ENCODE results near the gene LTBP1. TPM values are rescaled to one million over a fixed set of nuclear protein-coding genes. Genes with fewer than 3 reads are reported as not detected.

Gene LTBP1
- total and polyA plus RNA-seq, 2 donors: 97.7 to 175 TPM

DNA sequence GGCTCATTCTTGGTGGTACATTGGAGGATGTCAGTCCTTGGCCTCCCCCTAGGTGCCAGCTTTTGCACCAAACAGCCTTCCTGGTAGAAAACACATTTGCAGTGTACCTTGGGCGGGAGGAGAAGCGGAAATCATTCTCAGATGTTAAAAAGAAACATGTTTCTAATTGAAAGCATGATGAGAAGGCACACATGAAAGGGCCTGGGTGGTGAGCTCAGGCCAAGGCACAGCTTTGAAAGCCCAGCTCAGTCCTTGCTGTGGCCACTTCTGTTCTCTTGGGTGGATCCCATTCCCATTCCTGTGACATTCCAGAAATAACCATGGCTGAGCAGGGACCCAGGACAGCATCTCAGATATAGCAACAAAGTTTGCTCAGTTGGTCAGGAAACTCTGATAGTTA is 71.5 kb downstream of the LTBP1 start:
- Histone ChIP-seq H3K36me3 (ENCODE audit: insufficient read depth) (no peaks in the 10 kb centered on the region), H3K27ac (ENCODE audit: low read depth) (no peak overlapping the region), H3K4me3 (ENCODE audit: low read depth, low read length) (no peak overlapping the region), H3K4me1 (ENCODE audit: insufficient read depth) (no peaks in the 10 kb centered on the region)
- WGBS: 100% methylated on average over 2 of the region's 2 CpGs
- no peak for DNase-seq (ENCODE audit: extremely low spot score)

DNA sequence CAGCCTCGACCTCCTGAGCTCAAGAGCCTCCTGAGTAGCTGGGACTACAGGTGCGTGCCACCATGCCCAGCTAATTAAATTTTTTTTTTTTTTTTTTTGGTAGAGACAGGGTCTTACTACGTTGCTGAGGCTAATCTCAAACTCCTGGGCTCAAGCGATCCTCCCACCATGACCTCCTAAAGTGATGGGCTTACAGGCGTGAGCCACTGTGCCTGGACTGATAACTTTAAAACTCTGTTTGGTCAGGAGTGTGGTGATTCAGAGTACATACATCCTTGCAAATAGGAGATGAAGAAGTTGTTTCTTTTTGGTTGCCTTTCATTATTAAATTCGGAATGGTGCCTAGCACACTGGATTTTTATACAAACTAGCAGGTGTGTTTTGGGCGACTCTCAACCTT is 73.0 kb downstream of the LTBP1 start:
- H3K27ac ChIP-seq (ENCODE audit: low read depth): no peak overlapping the region
- H3K36me3 ChIP-seq (ENCODE audit: insufficient read depth): no peaks in the 10 kb centered on the region
- DNase-seq (ENCODE audit: extremely low spot score): no peak
- WGBS: 96% methylated on average over 7 of the region's 7 CpGs
- H3K4me1 ChIP-seq (ENCODE audit: insufficient read depth): no peaks in the 10 kb centered on the region
- H3K4me3 ChIP-seq (ENCODE audit: low read depth, low read length): no peak overlapping the region

DNA sequence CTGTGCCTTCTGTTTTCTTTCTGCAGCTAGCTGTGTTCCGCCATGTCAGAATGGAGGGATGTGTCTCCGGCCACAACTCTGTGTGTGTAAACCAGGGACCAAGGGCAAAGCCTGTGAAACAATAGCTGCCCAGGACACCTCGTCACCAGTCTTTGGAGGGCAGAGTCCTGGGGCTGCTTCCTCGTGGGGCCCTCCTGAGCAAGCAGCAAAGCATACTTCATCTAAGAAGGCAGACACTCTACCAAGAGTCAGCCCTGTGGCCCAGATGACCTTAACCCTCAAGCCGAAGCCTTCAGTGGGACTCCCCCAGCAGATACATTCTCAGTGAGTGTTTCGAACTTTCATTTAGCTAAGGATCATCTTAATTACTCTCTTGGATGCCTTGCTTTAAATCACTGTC is 74.1 kb downstream of the LTBP1 start:
- Histone ChIP-seq H3K4me1 (ENCODE audit: insufficient read depth) (no peaks in the 10 kb centered on the region), H3K4me3 (ENCODE audit: low read depth, low read length) (no peak overlapping the region), H3K27ac (ENCODE audit: low read depth) (no peak overlapping the region), H3K36me3 (ENCODE audit: insufficient read depth) (no peaks in the 10 kb centered on the region)
- DNase-seq (ENCODE audit: extremely low spot score): no peak
- WGBS: 85% methylated on average over 6 of the region's 6 CpGs

DNA sequence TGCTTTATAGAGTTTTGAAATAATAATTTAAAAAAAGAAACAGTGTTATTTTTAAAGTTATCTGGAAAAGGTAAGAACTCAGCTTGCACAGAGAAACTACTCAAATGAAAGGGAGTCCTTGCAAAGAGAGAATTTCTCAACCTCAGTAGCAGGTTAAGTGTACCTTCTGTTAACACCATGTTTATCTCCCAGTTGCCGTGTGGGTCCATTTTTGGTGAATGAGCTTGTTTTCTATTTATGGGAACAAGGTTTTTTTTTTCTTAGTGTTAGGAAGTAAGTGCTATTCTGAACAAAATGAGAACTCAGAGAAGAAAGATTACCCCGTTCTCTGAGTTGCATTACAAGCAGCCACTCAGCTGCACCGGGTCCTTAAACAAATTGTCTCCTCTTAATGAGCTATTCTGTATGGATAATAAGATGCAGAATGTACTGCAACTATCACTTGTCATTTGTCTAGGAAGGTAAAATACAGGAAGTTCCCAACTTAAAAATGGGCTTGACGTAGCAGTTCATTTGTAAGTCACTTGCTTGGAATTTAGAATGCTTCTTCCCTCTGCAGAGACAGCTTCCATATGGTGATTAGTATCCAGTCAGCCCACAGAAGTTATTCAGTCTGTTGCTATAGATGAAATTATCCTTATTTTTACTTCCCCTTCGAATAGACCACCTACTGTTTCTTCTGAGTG is 74.9 kb downstream of the LTBP1 start:
- DNase-seq (ENCODE audit: extremely low spot score): no peak
- no peak overlapping the region for H3K27ac ChIP-seq (ENCODE audit: low read depth)

DNA sequence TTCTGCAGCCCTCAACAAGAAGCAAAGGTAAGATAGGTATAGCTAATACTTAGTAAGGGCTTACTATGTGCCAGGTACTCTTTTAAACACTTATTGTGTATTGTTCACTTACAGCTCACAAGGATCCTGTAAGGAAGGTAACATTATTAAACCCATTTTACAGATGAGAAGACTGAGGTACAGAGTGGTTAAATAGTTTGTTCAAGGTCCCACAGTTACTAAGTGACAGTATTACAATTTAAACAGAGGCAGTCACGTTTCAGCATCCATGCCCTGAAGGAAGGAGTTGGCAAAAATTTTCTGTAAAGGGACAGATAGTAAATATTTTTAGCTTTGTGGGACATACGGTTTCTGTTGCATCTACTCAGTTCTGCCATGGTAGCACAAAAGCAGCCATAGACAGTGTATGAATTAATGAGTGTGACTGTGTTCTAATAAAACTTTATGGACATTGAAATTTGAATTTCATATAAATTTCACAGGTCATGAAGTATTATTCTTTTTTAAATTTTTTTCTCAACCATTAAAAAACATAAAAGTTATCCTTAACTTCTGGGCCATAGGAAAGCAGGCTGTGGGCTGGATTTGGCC is 75.7 kb downstream of the LTBP1 start:
- Histone ChIP-seq H3K4me3 (ENCODE audit: low read depth, low read length) (no peak overlapping the region), H3K4me1 (ENCODE audit: insufficient read depth) (no peaks in the 10 kb centered on the region), H3K36me3 (ENCODE audit: insufficient read depth) (no peaks in the 10 kb centered on the region), H3K27ac (ENCODE audit: low read depth) (no peak overlapping the region)
- DNase-seq (ENCODE audit: extremely low spot score): no peak
- WGBS: 76% methylated on average over 2 of the region's 2 CpGs

More for the DNA sequence above, 74.9 kb downstream of the LTBP1 start:
- WGBS: 21% methylated on average over 5 of the region's 5 CpGs
- Histone ChIP-seq H3K4me1 (ENCODE audit: insufficient read depth) (no peaks in the 10 kb centered on the region), H3K36me3 (ENCODE audit: insufficient read depth) (no peaks in the 10 kb centered on the region), H3K4me3 (ENCODE audit: low read depth, low read length) (no peak overlapping the region)

DNA sequence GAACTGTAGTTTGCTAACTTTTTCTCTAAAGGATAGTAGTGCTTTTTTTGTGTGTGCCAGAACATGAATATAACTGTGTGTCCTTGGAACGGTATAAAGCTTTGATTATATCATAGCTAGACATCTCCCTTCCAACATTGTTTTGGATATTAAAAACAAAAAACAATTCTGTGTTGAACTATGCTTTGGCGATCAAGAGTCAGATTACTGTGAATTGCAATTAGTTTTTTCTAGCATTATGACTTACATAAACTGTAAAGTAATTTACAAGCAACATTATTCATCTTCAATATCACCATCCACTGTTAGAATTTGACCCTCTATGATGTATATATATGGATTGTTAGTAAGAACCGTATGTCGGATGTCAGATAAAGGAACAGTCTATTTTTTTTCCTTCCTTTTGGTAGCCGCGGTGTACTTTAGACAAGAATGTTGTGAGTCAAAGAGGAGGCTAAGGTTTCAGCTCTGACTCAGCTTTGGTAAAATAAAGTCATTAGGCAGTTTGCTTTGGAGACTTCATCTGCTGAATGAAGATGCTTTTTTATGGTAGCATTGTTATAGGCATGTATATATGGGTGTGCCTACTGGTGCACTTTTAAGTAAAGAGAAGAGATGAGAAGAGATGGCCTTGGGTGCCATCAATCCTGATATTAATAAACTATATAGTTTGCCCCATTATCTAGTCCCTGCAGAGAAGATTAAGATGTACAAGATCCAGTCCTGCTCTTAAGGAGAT is 76.4 kb downstream of the LTBP1 start:
- DNase-seq (ENCODE audit: extremely low spot score): no peak
- WGBS: 18% methylated on average over 6 of the region's 6 CpGs
- Histone ChIP-seq H3K36me3 (ENCODE audit: insufficient read depth) (no peaks in the 10 kb centered on the region), H3K4me3 (ENCODE audit: low read depth, low read length) (no peak overlapping the region), H3K27ac (ENCODE audit: low read depth) (no peak overlapping the region), H3K4me1 (ENCODE audit: insufficient read depth) (no peaks in the 10 kb centered on the region)

DNA sequence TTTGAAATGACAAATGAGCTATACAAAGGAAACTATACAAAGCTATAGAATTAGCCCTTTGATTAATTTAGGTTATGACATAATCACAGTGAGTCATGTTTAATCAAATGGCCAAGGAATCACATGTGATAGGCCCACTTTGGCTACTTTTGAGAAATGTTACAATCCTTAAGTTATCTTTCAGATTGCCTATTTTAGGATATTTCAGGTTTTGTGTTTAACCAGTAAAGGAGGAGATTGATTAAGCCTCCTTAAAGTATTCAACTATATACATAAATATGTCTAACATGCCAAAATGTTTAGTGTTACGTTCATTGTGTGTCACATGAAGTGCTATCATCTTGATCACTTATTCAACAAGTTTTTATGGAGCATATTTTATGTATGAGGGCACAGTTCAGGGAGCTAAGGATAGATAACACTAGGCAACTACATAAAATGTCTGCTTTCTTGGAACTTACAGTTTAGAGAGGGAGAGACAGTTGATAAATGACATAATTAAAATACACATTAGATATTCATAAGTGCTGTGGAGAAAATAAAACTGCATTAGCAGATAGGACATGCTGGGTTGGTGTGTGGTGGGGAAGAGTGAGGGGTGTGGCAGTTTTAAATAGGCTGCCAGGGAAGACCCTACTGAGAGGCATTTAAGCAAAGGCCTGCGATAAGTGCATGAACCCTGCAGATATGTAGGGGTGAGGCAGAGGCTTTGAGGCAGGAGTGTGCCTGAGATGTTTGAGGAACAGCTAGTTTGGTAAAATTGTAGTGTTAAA is 77.2 kb downstream of the LTBP1 start:
- H3K4me3 ChIP-seq (ENCODE audit: low read depth, low read length): no peak overlapping the region
- H3K36me3 ChIP-seq (ENCODE audit: insufficient read depth): no peaks in the 10 kb centered on the region
- no peaks in the 10 kb centered on the region for H3K4me1 ChIP-seq (ENCODE audit: insufficient read depth)
- WGBS: 79% methylated on average over 2 of the region's 2 CpGs
- H3K27ac ChIP-seq (ENCODE audit: low read depth): no peak overlapping the region
- no peak for DNase-seq (ENCODE audit: extremely low spot score)

DNA sequence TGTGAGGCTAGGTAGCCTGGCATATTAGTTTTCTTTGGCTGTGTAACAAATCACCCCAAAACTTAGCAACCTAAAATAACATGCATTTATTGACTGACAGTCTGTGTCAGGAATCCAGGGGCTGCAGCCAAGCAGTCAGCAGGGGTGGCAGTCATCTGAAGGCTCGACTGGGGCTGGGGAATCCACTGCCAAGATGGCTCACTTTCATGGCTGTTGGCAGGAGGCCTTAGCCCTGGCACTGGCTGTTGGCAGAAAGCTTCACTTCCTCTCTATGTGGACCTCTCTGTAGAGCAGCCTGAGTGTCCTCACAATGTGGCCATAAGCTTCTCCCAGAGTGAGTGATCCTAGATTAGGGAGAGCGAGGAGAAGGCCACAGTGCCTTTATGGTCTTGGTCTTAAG is 78.0 kb downstream of the LTBP1 start:
- H3K36me3 ChIP-seq (ENCODE audit: insufficient read depth): no peaks in the 10 kb centered on the region
- H3K27ac ChIP-seq (ENCODE audit: low read depth): no peak overlapping the region
- 77% methylated on average over 2 of the region's 2 CpGs for WGBS
- H3K4me1 ChIP-seq (ENCODE audit: insufficient read depth): no peaks in the 10 kb centered on the region
- no peak for DNase-seq (ENCODE audit: extremely low spot score)
- no peak overlapping the region for H3K4me3 ChIP-seq (ENCODE audit: low read depth, low read length)

DNA sequence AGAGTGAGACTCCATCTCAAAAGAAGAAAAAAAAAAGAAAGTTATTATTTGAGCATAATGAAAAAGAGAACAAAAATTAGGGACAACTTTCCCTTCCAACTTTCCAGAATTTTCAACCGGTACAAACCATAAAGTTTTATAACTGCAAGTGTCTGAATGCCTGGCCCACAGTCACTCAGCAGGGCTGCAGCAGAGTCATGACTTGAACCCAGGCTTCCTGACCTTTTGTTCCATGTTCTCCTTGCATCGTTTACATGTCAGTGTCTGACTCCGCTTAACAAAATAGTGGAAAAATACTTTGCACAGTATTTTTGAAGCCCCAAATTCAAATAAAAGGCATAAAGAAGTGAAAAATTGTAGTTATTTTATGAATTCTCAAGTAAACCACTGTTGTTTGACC is 82.7 kb downstream of the LTBP1 start:
- WGBS: 79% methylated on average over 3 of the region's 3 CpGs
- Histone ChIP-seq H3K36me3 (ENCODE audit: insufficient read depth) (no peaks in the 10 kb centered on the region), H3K4me1 (ENCODE audit: insufficient read depth) (no peaks in the 10 kb centered on the region), H3K4me3 (ENCODE audit: low read depth, low read length) (no peak overlapping the region), H3K27ac (ENCODE audit: low read depth) (no peak overlapping the region)
- DNase-seq (ENCODE audit: extremely low spot score): no peak

DNA sequence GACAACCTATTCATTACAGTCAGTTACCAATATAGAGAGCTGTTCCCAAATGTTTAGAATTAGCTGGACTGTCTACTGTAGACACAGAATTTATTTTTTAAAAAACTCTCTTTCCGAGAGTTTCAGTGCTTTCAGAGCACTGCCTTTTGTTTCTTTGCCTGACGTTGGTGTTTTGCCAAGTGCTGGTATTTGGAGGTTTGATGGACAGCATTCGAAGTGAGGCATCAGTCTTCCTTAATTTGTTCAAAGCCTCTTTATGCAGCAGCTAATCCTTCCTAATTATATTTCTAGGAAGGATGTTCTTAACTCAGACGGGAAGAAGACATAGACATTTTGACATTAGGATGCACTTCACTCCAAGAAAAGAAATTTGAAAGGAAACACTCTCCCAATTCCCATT is 83.2 kb downstream of the LTBP1 start:
- Histone ChIP-seq H3K4me3 (ENCODE audit: low read depth, low read length) (no peak overlapping the region), H3K4me1 (ENCODE audit: insufficient read depth) (no peaks in the 10 kb centered on the region), H3K27ac (ENCODE audit: low read depth) (no peak overlapping the region), H3K36me3 (ENCODE audit: insufficient read depth) (no peaks in the 10 kb centered on the region)
- no peak for DNase-seq (ENCODE audit: extremely low spot score)
- WGBS: 76% methylated on average over 4 of the region's 4 CpGs

DNA sequence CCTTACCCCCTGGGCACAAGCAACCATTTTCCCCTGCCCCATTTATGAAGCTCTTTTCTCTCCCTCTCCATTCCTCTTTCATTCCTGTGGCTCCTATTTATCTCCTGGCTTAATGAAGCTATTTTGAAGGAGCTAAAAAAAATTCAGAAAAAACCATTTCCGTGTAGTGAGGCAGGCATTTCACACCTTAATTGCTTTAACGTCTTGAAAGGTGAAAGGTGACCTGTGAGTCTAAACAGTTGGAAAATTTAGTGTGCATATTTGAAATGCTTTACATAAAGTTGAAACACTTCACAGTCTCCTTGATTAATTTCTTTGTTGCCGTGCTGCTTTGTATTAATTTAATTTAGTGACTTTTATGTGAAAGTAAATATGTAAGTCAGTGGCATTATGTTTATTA is 83.6 kb downstream of the LTBP1 start:
- no peak for DNase-seq (ENCODE audit: extremely low spot score)
- no peaks in the 10 kb centered on the region for H3K36me3 ChIP-seq (ENCODE audit: insufficient read depth)
- no peaks in the 10 kb centered on the region for H3K4me1 ChIP-seq (ENCODE audit: insufficient read depth)
- no peak overlapping the region for H3K27ac ChIP-seq (ENCODE audit: low read depth)
- H3K4me3 ChIP-seq (ENCODE audit: low read depth, low read length): no peak overlapping the region
- WGBS: 71% methylated on average over 3 of the region's 3 CpGs

DNA sequence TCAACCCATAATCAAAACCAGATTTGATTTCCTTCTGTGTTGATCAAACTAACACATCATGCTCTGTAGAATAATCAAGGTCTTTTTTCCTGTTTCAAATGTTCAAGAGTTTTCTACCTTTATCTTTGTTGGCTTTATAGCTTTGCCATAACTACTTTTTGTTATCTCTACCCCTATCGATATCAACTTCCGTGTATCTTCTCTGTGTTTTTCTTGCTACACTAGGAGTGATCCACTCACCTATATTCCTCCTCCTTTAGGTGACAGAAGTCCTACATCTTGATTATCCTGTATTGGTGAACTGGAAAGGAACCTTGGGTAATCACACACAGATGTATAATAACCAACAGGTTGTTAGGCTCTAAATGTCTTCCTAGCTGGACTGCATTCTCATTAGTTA is 85.5 kb downstream of the LTBP1 start:
- Histone ChIP-seq H3K27ac (ENCODE audit: low read depth) (no peak overlapping the region), H3K36me3 (ENCODE audit: insufficient read depth) (no peaks in the 10 kb centered on the region), H3K4me1 (ENCODE audit: insufficient read depth) (no peaks in the 10 kb centered on the region), H3K4me3 (ENCODE audit: low read depth, low read length) (no peak overlapping the region)
- WGBS: 58% methylated on average over 2 of the region's 2 CpGs
- DNase-seq (ENCODE audit: extremely low spot score): no peak

DNA sequence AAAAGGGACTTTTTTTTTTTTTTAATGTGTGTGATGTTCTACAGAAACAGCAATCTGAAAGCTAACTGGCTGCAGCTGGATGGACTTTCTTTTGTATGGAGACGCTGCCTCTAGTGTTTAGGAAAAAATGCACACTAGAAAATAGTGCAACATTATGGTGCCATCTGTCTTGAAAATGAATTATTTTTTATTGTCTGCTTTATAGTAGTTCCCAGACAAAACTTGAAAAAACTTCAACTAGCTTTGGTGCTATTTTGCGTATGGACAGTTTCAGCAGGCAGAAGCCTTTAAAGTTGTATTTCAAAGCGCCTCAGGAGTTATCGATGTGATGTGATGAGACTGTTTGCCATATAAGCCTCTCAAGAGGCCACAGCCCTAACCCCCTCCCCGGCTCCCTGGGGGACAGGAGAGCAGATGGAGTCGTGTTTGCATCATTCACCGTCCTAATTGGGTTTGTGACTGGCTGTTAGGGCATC is 86.9 kb downstream of the LTBP1 start:
- 19% methylated on average over 7 of the region's 7 CpGs for WGBS
- no peaks in the 10 kb centered on the region for H3K4me1 ChIP-seq (ENCODE audit: insufficient read depth)
- no peak overlapping the region for H3K4me3 ChIP-seq (ENCODE audit: low read depth, low read length)
- H3K27ac ChIP-seq (ENCODE audit: low read depth): no peak overlapping the region
- no peak for DNase-seq (ENCODE audit: extremely low spot score)
- no peaks in the 10 kb centered on the region for H3K36me3 ChIP-seq (ENCODE audit: insufficient read depth)
